Activated CD4-positive, alpha-beta T cell treated with anti-CD3 and anti-CD28 coated beads for 24 hours (primary cell): ENCODE results near the gene MAN2B2.

Experiments
- DNase-seq, 2 donors: peaks; one replicate each; pipeline ENCODE4 v3.0.0-alpha.2; 2020; ENCODE audit warnings: low read depth in 2 of 2

MAN2B2 gene

GRCh38 chr4:6594826-6595355 lies 19.9 kb downstream of the MAN2B2 start:
- no peak for DNase-seq

- no peak for DNase-seq
Measured at GRCh38 chr4:6595897-6596537, 21.0 kb downstream of the MAN2B2 start.

GRCh38 chr4:6596948-6597347 lies 22.0 kb downstream of the MAN2B2 start:
- no peak for DNase-seq

- DNase-seq = no peak
Measured at GRCh38 chr4:6598127-6598526, 23.1 kb downstream of the MAN2B2 start.

GRCh38 chr4:6598641-6599040 lies 23.7 kb downstream of the MAN2B2 start:
- DNase-seq = no peak

- DNase-seq = no peak
Measured at GRCh38 chr4:6601661-6602250, 26.8 kb downstream of the MAN2B2 start.

GRCh38 chr4:6602289-6602688 lies 27.3 kb downstream of the MAN2B2 start:
- DNase-seq = no peak

- DNase-seq = no peak
Measured at GRCh38 chr4:6603128-6603527, 28.1 kb downstream of the MAN2B2 start.

- DNase-seq = no peak
Measured at GRCh38 chr4:6605114-6605513, 30.1 kb downstream of the MAN2B2 start.

GRCh38 chr4:6605605-6606004 lies 30.6 kb downstream of the MAN2B2 start:
- DNase-seq = no peak

- no peak for DNase-seq
Measured at GRCh38 chr4:6606465-6607235, 31.7 kb downstream of the MAN2B2 start.

GRCh38 chr4:6607368-6608055 lies 32.5 kb downstream of the MAN2B2 start:
- no peak for DNase-seq

- no peak for DNase-seq
Measured at GRCh38 chr4:6608758-6609414, 33.9 kb downstream of the MAN2B2 start.

- no peak for DNase-seq
Measured at GRCh38 chr4:6609415-6610079, 34.6 kb downstream of the MAN2B2 start.

- DNase-seq = no peak
Measured at GRCh38 chr4:6610856-6611430, 36.0 kb downstream of the MAN2B2 start.

- no peak for DNase-seq
Measured at GRCh38 chr4:6612961-6613675, 38.1 kb downstream of the MAN2B2 start.

- no peak for DNase-seq
Measured at GRCh38 chr4:6613676-6614651, 39.0 kb downstream of the MAN2B2 start.

GRCh38 chr4:6614701-6615230 lies 39.8 kb downstream of the MAN2B2 start:
- no peak for DNase-seq
